ENCODE data around the gene KIRREL3.

The KIRREL3 gene

DNA sequence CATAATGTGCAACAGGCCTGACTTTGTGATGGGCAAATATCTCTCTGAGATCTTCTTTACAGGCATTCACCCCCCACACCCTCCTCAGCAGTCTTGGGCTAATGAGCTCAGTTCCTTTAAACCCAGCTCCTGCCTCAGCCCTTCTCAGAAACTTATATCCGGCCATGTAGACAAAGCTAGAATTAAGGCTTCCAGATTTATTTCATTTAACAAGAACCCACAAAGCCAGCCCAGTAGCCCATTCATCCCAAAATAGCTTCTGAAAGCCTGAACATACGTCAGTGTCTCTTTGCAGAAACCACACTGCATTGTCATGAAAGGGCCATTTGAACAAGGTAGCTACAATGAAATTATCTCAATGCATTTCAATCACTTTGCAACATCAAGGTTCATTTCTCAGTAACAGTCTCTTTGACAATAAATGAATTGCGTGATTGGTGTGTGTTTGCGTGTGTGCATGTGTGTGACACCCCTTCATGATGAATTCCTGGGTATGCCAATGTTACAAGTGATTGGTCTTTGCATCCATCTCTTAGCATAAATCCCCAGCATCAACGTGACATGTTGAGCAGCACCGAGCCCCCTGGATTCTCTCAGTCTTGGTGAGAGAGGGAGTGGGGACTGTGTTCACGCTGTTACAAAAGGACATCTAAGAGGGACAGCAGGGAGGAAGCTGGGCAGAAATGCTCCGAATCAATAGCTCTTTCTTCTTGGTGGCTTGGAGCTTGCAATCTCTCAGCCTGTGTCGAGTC, 299.6 kb downstream of the KIRREL3 start:
- no peak for TF ChIP-seq JUND (IDR thresholded peaks at IDR 0.05; ENCODE audit: low read depth)
- no peak for DNase-seq (ENCODE audit: low read depth in 1 of 2, low spot score in 1 of 2)
- in situ Hi-C loops (cut with HindIII; ENCODE audit: low pct_unique_long_range_greater_than_20kb, low sequenced_read_pairs): no loop called here

DNA sequence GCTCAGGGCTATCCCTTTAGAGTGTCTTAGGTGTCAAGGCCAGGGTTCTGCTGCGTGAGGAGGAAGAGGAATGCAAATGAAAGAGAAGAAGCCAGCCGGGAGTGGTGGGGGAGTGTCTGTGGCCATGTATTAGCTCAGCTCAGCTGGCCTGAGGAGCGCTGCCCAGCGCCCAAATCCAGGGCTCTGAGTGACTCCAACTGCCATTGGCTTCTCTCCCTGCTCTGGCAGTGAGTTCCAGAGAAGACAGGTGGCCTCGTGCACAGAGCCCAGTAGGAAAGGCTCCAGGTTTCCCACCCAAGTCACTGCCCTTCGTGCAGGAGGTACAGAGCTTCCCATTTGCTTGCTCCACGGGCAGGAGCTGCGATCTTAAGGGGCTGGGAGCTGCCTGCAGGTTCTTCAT, 302.0 kb downstream of the KIRREL3 start:
- no peak for TF ChIP-seq JUND (IDR thresholded peaks at IDR 0.05; ENCODE audit: low read depth)
- DNase-seq (ENCODE audit: low read depth in 1 of 2, low spot score in 1 of 2): no peak
- in situ Hi-C loops (cut with HindIII; ENCODE audit: low pct_unique_long_range_greater_than_20kb, low sequenced_read_pairs): no loop called here

DNA sequence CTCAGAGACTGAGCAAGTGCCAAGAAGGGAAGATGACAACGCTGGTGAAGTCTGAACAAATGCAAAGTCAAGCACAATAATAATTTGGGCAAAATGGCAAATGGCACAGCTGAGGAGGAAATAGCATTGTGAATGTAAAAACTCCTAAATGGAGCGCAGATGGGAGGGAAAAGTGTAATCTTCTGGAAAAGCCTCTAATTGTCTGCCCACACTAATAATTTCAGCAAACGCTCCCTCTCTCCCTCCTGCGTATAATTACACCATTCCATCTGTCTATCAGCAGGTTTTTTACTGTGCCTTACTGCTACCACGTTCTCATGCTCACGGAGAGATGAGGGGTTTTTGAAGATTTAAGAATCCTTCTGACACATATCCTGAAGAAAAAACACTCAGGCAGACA, 302.6 kb downstream of the KIRREL3 start:
- no peak for DNase-seq (ENCODE audit: low read depth in 1 of 2, low spot score in 1 of 2)
- no peak for TF ChIP-seq JUND (IDR thresholded peaks at IDR 0.05; ENCODE audit: low read depth)
- in situ Hi-C loops (cut with HindIII; ENCODE audit: low pct_unique_long_range_greater_than_20kb, low sequenced_read_pairs): no loop called here

DNA sequence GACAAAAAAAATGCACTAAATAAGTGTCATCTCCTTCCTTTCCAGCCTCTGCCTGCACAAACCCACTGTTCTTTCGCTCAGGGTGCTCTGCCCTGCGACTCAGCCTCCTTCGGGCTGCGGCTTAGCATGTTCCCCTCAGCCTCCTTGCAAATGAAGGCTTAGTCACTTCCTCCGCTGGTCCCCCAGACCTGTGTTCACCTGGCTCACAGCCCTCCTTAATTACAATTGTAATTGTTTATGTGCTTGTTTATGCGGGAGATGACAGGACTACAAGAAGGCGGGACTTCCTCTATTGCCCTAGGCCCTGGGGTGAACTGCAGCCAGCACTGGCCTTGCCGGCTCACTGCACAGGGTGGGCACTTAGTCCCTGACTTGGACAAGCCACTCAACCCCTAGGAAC, 303.6 kb downstream of the KIRREL3 start:
- in situ Hi-C loops (cut with HindIII; ENCODE audit: low pct_unique_long_range_greater_than_20kb, low sequenced_read_pairs): no loop called here

DNA sequence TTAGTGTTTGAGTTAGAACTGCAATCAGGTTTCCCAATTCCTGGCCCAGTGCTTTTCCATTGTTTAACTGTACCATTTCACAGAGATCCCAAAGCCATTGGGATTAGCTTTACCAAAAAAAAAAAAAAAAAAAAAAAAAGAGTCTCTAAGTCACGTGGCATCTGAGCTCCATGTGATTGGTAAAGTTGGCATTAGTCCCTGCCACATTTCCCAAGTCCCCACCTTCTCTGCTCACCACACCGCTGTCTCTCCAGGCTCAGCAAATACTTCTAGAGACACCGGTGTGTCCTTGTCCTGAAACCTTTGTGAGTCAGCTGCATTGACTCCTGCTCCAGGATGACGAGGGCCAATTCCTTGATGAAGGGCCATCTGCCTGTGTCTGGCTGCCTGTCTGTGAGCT, 305.3 kb downstream of the KIRREL3 start:
- TF ChIP-seq JUND (IDR thresholded peaks at IDR 0.05; ENCODE audit: low read depth): no peak
- in situ Hi-C loops (cut with HindIII; ENCODE audit: low pct_unique_long_range_greater_than_20kb, low sequenced_read_pairs): no loop called here
- DNase-seq (ENCODE audit: low read depth in 1 of 2, low spot score in 1 of 2): no peak

More for the DNA sequence above, 303.6 kb downstream of the KIRREL3 start:
- TF ChIP-seq JUND (IDR thresholded peaks at IDR 0.05; ENCODE audit: low read depth): no peak
- DNase-seq (ENCODE audit: low read depth in 1 of 2, low spot score in 1 of 2): no peak

DNA sequence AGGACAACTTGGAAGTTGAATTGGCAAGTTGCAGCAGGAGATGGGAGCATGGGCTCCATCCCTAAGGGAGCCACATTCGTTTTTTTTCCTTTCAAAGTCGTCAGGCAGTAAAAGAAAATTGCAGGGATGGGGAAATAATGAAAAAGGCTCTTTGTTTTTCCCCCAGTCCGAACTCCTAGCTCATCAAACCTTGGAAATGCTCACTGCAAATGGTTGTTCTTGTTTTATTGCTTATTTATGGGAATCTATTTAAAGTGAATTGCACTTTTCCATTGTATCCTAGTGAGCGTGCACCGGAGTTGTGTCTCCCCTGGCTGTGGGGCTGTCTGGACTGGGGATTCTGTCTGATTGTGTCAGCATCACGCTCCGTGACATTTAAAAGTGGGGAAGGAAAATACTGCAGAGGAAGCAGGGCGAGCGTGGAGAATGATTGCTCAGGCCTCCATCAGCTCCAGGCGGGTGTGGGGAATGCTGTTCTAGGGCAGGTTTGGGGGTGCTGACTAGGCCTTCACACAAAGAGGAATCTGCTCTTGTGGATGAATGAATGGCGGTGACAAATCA, 306.4 kb downstream of the KIRREL3 start:
- no peak for DNase-seq (ENCODE audit: low read depth in 1 of 2, low spot score in 1 of 2)
- no peak for TF ChIP-seq JUND (IDR thresholded peaks at IDR 0.05; ENCODE audit: low read depth)
- in situ Hi-C loops (cut with HindIII; ENCODE audit: low pct_unique_long_range_greater_than_20kb, low sequenced_read_pairs): no loop called here

DNA sequence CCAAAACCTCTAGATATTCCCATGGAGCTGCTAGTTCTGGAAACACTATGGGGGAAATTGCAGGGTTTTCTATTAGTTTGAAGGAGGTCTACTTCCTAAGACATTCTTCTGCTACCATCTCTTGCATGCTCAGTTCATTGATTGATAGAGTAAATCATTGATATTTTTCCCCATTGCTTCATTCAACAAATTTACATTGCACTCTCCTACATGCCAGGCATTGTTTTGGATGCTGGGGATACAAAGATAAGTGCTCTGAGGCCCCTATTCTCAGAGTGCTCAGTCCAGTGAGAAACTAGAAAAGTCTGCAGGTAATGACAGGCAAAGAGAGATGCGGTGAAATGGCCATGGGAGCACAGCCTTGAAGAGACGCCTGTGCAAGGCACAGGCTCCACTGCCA, 313.1 kb downstream of the KIRREL3 start:
- no peak for TF ChIP-seq JUND (IDR thresholded peaks at IDR 0.05; ENCODE audit: low read depth)
- no peak for DNase-seq (ENCODE audit: low read depth in 1 of 2, low spot score in 1 of 2)
- in situ Hi-C loops (cut with HindIII; ENCODE audit: low pct_unique_long_range_greater_than_20kb, low sequenced_read_pairs): no loop called here

DNA sequence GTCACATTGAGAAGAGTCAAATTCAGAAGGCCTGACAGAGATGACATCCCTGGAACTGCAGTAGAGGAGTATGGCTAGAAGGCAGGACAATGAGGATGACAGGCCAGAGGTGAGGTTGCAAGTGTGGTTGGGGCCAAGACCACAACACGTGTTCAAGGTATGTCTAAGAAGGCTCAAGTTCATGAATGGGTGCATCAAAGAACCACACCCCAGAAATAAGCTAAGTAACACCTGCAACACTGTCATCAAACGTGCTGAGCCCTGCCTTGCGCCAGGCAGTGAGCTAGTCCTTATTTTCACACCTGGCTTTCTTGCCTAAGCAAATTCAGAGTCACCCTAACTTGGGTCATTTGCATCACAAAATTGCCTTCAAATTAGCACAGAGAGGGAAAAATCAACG, 313.6 kb downstream of the KIRREL3 start:
- no peak for TF ChIP-seq JUND (IDR thresholded peaks at IDR 0.05; ENCODE audit: low read depth)
- in situ Hi-C loops (cut with HindIII; ENCODE audit: low pct_unique_long_range_greater_than_20kb, low sequenced_read_pairs): no loop called here
- no peak for DNase-seq (ENCODE audit: low read depth in 1 of 2, low spot score in 1 of 2)

DNA sequence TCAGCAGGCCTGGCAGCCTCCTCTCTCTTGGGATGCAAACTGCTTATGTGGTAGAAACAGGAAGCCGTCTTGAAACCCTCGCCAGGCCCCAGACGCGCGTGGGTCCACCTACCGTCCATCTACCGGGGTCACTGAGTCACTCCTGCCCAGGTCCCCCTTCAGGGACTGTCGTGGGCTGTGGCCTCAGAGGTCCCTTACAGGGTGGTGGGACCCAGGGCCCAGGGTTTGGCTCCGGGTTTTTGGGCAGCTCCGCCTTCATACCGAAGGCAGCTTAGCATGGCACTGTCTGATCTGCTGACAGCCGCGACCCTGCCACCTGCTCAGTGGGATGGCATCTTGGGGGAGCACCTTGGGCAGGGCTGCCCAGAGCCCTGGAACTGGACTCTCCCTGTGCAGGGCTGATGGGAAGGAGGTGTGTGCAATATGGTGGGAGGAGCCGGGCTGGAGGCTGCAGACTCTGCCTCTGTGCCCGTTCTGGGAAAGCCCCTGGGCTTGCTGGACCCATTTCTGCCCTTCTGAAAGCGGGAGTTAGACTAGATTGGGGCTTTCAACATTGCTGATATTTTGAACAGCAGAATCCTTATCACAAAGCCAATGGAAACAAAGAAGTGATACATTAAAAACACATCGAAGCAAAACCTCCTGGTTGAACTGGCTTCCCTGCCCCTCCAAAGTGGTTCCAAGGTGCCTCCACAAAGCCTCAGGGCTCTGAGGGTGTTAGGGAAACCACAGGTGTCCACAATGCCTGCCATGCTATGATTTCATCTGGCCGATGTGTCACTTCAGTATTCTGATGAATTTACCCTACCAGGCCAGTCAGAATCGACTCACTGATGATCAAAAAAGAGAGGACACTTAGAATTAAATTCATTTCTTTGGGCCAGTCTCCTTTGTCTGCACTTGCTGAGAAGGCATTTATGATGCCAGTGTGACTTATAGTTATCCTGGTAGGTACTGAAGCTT, 316.5 kb downstream of the KIRREL3 start:
- no peak for DNase-seq (ENCODE audit: low read depth in 1 of 2, low spot score in 1 of 2)
- in situ Hi-C loops (cut with HindIII; ENCODE audit: low pct_unique_long_range_greater_than_20kb, low sequenced_read_pairs): no loop called here
- no peak for TF ChIP-seq JUND (IDR thresholded peaks at IDR 0.05; ENCODE audit: low read depth)

DNA sequence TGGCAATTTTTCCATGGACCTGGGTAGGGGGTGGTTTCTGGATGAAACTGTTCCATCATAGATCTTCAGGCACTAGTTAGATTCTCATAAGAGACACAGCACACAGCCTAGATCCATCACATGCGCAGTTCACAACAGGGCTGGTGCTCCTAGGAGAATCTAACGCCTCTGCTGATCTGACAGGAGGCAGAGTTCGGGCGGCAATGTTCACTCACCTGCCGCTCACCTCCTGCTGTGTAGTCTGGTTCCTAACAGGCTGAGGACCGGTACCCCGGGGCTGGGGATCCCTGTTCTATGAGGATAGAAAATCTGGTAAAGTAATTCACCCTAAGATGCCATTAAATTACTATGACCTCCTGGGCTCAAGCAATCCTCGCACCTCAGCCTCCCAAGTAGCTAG, 318.0 kb downstream of the KIRREL3 start:
- no peak for TF ChIP-seq JUND (IDR thresholded peaks at IDR 0.05; ENCODE audit: low read depth)
- in situ Hi-C loops (cut with HindIII; ENCODE audit: low pct_unique_long_range_greater_than_20kb, low sequenced_read_pairs): no loop called here
- DNase-seq (ENCODE audit: low read depth in 1 of 2, low spot score in 1 of 2): no peak

DNA sequence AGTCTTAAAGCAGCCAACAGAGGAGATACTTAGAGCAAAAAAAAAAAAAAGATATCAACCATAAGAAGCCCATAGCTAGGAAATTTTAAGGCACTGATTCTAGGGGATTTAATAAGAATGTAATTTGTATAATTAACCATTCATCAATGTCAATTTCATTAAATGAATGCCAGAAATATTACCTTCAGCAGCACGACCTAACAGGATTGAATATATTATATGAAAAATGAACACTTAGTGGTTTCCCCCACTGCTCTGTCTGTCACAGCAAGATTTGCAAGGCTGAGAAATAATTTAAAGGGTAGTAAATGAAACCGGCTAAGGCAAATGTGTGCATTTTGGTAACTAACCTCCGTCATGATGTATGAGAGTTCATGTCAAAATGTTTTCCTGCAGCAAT, 319.9 kb downstream of the KIRREL3 start:
- in situ Hi-C loops (cut with HindIII; ENCODE audit: low pct_unique_long_range_greater_than_20kb, low sequenced_read_pairs): no loop called here
- no peak for TF ChIP-seq JUND (IDR thresholded peaks at IDR 0.05; ENCODE audit: low read depth)
- no peak for DNase-seq (ENCODE audit: low read depth in 1 of 2, low spot score in 1 of 2)

DNA sequence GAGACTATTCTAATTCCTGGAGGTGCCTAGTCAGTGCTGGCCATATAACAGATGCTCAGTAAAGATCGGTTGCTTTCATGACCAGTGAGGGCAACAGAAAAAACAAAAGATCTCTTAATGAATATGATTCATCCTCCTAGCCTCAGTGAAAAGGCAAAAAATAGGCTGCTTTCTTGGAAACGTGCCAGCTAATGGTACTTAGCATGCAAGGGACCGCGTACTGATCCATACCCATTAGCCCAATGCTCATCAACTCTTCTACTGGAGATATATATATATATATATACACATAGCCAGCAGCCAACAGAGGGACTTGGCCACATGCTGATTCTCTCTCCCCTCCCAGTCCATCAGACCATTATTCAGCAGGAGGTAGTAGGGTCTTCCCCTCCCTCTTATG, 320.4 kb downstream of the KIRREL3 start:
- no peak for TF ChIP-seq JUND (IDR thresholded peaks at IDR 0.05; ENCODE audit: low read depth)
- in situ Hi-C loops (cut with HindIII; ENCODE audit: low pct_unique_long_range_greater_than_20kb, low sequenced_read_pairs): no loop called here
- no peak for DNase-seq (ENCODE audit: low read depth in 1 of 2, low spot score in 1 of 2)

DNA sequence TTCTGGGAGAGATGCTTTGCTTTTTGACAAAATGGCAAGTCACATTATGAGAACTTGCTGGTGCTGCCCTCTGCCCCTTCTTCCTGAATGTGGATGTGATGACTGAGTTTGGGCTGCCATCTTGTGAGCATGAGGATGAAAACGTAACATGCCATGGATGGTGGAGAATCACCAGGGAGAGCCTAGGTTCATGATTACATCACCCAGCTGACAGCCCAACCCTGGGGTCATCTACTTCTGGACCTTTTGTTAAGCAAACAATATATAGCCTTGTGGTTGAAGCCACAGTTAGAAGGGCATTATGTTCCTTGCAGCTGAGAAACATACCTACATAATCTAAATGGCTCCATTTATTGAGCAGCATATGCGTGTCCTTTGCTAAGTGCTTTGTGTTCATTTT, 321.5 kb downstream of the KIRREL3 start:
- TF ChIP-seq JUND (IDR thresholded peaks at IDR 0.05; ENCODE audit: low read depth): no peak
- in situ Hi-C loops (cut with HindIII; ENCODE audit: low pct_unique_long_range_greater_than_20kb, low sequenced_read_pairs): no loop called here
- DNase-seq (ENCODE audit: low read depth in 1 of 2, low spot score in 1 of 2): no peak

Data from T47D (cell line).